SU-DHL-6 (cell line): ENCODE data around the gene C15orf62.

Experiments used
- H2AFZ ChIP-seq: fragments of 200-600 bp; sonication (generic); 2 replicates; pipeline ENCODE4 v1.6.1; 2014; ENCODE audit warnings: low read depth, mild to moderate bottlenecking, moderate library complexity, mixed read lengths, antibody characterized with exemption, low read length; ENCODE audit not compliant: severe bottlenecking
- H3F3A ChIP-seq: fragments of 200-600 bp; shearing (Covaris generic); 2 replicates; pipeline ENCODE4 v1.6.0; 2016; ENCODE audit warnings: antibody characterized with exemption, mild to moderate bottlenecking; ENCODE audit not compliant: insufficient read depth
- H3K27ac ChIP-seq: fragments of 200-600 bp; sonication (generic); 2 replicates; pipeline ENCODE4 v1.5.1; 2016; ENCODE audit warnings: low read depth, mild to moderate bottlenecking, low read length, moderate library complexity, mixed read lengths
- H3K27me3 ChIP-seq: fragments of 200-600 bp; sonication (generic), shearing (Covaris generic); 2 replicates; pipeline ENCODE4 v1.6.0; 2014; ENCODE audit warnings: mild to moderate bottlenecking, low read length
- H3K36me3 ChIP-seq: fragments of 200-600 bp; sonication (generic); 2 replicates; pipeline ENCODE4 v1.6.1; 2014; ENCODE audit warnings: mild to moderate bottlenecking, low read length, mixed read lengths
- H3K4me2 ChIP-seq: fragments of 300-600, 200-600 bp; shearing (Covaris generic), sonication (generic); 2 replicates; pipeline ENCODE4 v1.6.0; 2014; ENCODE audit warnings: low read length, low read depth, mild to moderate bottlenecking; ENCODE audit not compliant: poor library complexity, severe bottlenecking
- H3K4me3 ChIP-seq: fragments of 200-600 bp; sonication (generic); 2 replicates; pipeline ENCODE4 v1.5.1; 2014; ENCODE audit warnings: antibody characterized with exemption, low read length, mild to moderate bottlenecking, mixed read lengths; ENCODE audit not compliant: insufficient read depth, poor library complexity, severe bottlenecking
- H3K79me2 ChIP-seq: fragments of 200-600 bp; sonication (generic); 2 replicates; pipeline ENCODE4 v1.6.1; 2014; ENCODE audit warnings: mild to moderate bottlenecking, low read length, moderate library complexity; ENCODE audit not compliant: insufficient read depth
- H3K9ac ChIP-seq: fragments of 200-600 bp; sonication (generic); 2 replicates; pipeline ENCODE4 v1.7.0; 2014; ENCODE audit warnings: mild to moderate bottlenecking, low read length
- H3K9me2 ChIP-seq: fragments of 200-600 bp; sonication (generic); replicated peaks from 2 replicates; pipeline ENCODE4 v1.6.1; 2014; ENCODE audit warnings: low read length; ENCODE audit not compliant: insufficient read depth
- H3K9me3 ChIP-seq: fragments of 200-600 bp; sonication (generic); 2 replicates; pipeline ENCODE4 v1.6.1; 2014; ENCODE audit warnings: low read length, mixed read lengths; ENCODE audit not compliant: insufficient read depth
- H4K20me1 ChIP-seq: fragments of 200-600 bp; sonication (generic); 2 replicates; pipeline ENCODE4 v1.6.1; 2014; ENCODE audit warnings: low read depth, mild to moderate bottlenecking, antibody characterized with exemption, low read length, moderate library complexity, mixed read lengths
- EZH2phosphoT487 ChIP-seq: fragments of 200-600 bp; sonication (generic), shearing (Covaris generic); conservative IDR thresholded peaks from 2 replicates; pipeline ENCODE4 v1.6.1; 2018; ENCODE audit warnings: mild to moderate bottlenecking, antibody characterized with exemption, low read length, moderate library complexity, mixed read lengths
- TF ChIP-seq, protein P1 (sequence below): fragments of 200-600 bp; sonication (generic); IDR thresholded peaks from one replicate; pipeline ENCODE4 v1.5.1; 2017; ENCODE audit warnings: antibody characterized with exemption, mild to moderate bottlenecking, low read length, moderate library complexity; ENCODE audit not compliant: insufficient read depth, poor library complexity, severe bottlenecking

C15orf62 gene, protein sequence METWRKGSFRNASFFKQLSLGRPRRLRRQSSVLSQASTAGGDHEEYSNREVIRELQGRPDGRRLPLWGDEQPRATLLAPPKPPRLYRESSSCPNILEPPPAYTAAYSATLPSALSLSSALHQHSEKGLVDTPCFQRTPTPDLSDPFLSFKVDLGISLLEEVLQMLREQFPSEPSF

GRCh38 chr15:40769274-40770146, at the start of gene C15orf62:
C15orf62 (plus strand) TSS chr15:40769980; CDS start chr15:40770496, 516 bp downstream.
- Histone ChIP-seq H3K9ac (peak within 1 kb of the TSS; percentile 59), H3K79me2 (no peaks in the 10 kb centered on the region), H3K9me3 (no peaks in the 10 kb centered on the region), H3F3A (peaks cover 45% of the 10 kb centered on the region), H3K9me2 (no peaks in the 10 kb centered on the region), H3K4me3 (peak within 1 kb of the TSS; percentile 21), H3K27ac (peak within 1 kb of the TSS; percentile 97), H3K36me3 (no peaks in the 10 kb centered on the region), H2AFZ (peak within 1 kb of the TSS; percentile 6), H4K20me1 (no peaks in the 10 kb centered on the region), H3K4me2 (peak within 1 kb of the TSS; percentile 62), H3K27me3 (no peaks in the 10 kb centered on the region)
- TF ChIP-seq EZH2phosphoT487 = no peak
- TF ChIP-seq, protein P1, sequence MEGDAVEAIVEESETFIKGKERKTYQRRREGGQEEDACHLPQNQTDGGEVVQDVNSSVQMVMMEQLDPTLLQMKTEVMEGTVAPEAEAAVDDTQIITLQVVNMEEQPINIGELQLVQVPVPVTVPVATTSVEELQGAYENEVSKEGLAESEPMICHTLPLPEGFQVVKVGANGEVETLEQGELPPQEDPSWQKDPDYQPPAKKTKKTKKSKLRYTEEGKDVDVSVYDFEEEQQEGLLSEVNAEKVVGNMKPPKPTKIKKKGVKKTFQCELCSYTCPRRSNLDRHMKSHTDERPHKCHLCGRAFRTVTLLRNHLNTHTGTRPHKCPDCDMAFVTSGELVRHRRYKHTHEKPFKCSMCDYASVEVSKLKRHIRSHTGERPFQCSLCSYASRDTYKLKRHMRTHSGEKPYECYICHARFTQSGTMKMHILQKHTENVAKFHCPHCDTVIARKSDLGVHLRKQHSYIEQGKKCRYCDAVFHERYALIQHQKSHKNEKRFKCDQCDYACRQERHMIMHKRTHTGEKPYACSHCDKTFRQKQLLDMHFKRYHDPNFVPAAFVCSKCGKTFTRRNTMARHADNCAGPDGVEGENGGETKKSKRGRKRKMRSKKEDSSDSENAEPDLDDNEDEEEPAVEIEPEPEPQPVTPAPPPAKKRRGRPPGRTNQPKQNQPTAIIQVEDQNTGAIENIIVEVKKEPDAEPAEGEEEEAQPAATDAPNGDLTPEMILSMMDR = no peak

GRCh38 chr15:40721701-40722100, 48.1 kb upstream of the C15orf62 start:
- TF ChIP-seq, protein P1 = no peak
- TF ChIP-seq EZH2phosphoT487 = no peak
- Histone ChIP-seq H3K27me3 (no peaks in the 10 kb centered on the region), H3K4me2 (no peak overlapping the region), H3K27ac (no peak overlapping the region), H3F3A (peaks cover 20% of the 10 kb centered on the region; the same call in 1 of the 2 replicates), H3K9ac (no peak overlapping the region), H3K36me3 (peaks cover 40% of the 10 kb centered on the region; the same call in 1 of the 2 replicates), H2AFZ (no peak overlapping the region), H3K9me3 (no peaks in the 10 kb centered on the region), H3K79me2 (no peaks in the 10 kb centered on the region), H3K9me2 (no peaks in the 10 kb centered on the region), H4K20me1 (no peaks in the 10 kb centered on the region), H3K4me3 (no peak overlapping the region)

GRCh38 chr15:40722354-40722753, 47.4 kb upstream of the C15orf62 start:
- Histone ChIP-seq H3K4me3 (no peak overlapping the region), H3K36me3 (peaks cover 40% of the 10 kb centered on the region; the same call in 1 of the 2 replicates), H3K27ac (no peak overlapping the region)

More at GRCh38 chr15:40722354-40722753, 47.4 kb upstream of the C15orf62 start:
- TF ChIP-seq, protein P1 = no peak
- no peak for TF ChIP-seq EZH2phosphoT487
- Histone ChIP-seq H2AFZ (no peak overlapping the region), H3K9me2 (no peaks in the 10 kb centered on the region), H3K9me3 (no peaks in the 10 kb centered on the region), H4K20me1 (no peaks in the 10 kb centered on the region), H3K27me3 (no peaks in the 10 kb centered on the region), H3K9ac (no peak overlapping the region), H3K79me2 (no peaks in the 10 kb centered on the region), H3F3A (peaks cover 20% of the 10 kb centered on the region; the same call in 1 of the 2 replicates), H3K4me2 (no peak overlapping the region)
